GOT3 (cell line): ENCODE data around the gene SERTAD4.

ENCODE experiments used
- DNase-seq: peaks from one replicate; lab custom pipeline; 2025; ENCODE audit warnings: mixed read lengths; lab: John Stamatoyannopoulos, UW

Gene SERTAD4

GRCh38 chr1:210233216-210233494, 559 bp downstream of the SERTAD4 start:
- no peak for DNase-seq

GRCh38 chr1:210233495-210234328, 1.1 kb downstream of the SERTAD4 start:
- DNase-seq: no peak

- DNase-seq: no peak
Observed at GRCh38 chr1:210234329-210234757, 1.7 kb downstream of the SERTAD4 start.

- DNase-seq: no peak
Observed at GRCh38 chr1:210235363-210236053, 2.9 kb downstream of the SERTAD4 start.

GRCh38 chr1:210236386-210236839, 3.8 kb downstream of the SERTAD4 start:
- no peak for DNase-seq

- no peak for DNase-seq
Observed at GRCh38 chr1:210236840-210237409, 4.3 kb downstream of the SERTAD4 start.

GRCh38 chr1:210237479-210237878, 4.9 kb downstream of the SERTAD4 start:
- DNase-seq: no peak

- no peak for DNase-seq
Observed at GRCh38 chr1:210237981-210238380, 5.4 kb downstream of the SERTAD4 start.

GRCh38 chr1:210239349-210240111, 6.9 kb downstream of the SERTAD4 start:
- DNase-seq: no peak

- DNase-seq: no peak
Observed at GRCh38 chr1:210241121-210241520, 8.5 kb downstream of the SERTAD4 start.

- no peak for DNase-seq
Observed at GRCh38 chr1:210244746-210245367, 12.3 kb downstream of the SERTAD4 start.

GRCh38 chr1:210246447-210246846, 13.9 kb downstream of the SERTAD4 start:
- no peak for DNase-seq

- DNase-seq: no peak
Observed at GRCh38 chr1:210248341-210248740, 15.7 kb downstream of the SERTAD4 start.

- DNase-seq: no peak
Observed at GRCh38 chr1:210250665-210250997, 18.0 kb downstream of the SERTAD4 start.

GRCh38 chr1:210250998-210251679, 18.5 kb downstream of the SERTAD4 start:
- DNase-seq: no peak

- no peak for DNase-seq
Observed at GRCh38 chr1:210251680-210252490, 19.3 kb downstream of the SERTAD4 start.

- no peak for DNase-seq
Observed at GRCh38 chr1:210252621-210253051, 20.0 kb downstream of the SERTAD4 start.

GRCh38 chr1:210254298-210254697, 21.7 kb downstream of the SERTAD4 start:
- no peak for DNase-seq

- no peak for DNase-seq
Observed at GRCh38 chr1:210257698-210258529, 25.3 kb downstream of the SERTAD4 start.

- DNase-seq: no peak
Observed at GRCh38 chr1:210259561-210259960, 27.0 kb downstream of the SERTAD4 start.
